MG63 (cell line): ENCODE measurements around the gene OPCML. TPM values are rescaled to one million over a fixed set of nuclear protein-coding genes. Genes with fewer than 3 reads are reported as not detected.

ENCODE experiments used
- DNase-seq: peaks from one replicate; pipeline ENCODE4 v3.0.0-alpha.2; 2020
- H3K27me3 ChIP-seq: fragments of 250-450 bp; sonication (Bioruptor Pico); 2 replicates; pipeline ENCODE4 v1.5.1; 2020; ENCODE audit warnings: mild to moderate bottlenecking, moderate library complexity
- H3K36me3 ChIP-seq: fragments of 250-450 bp; sonication (Bioruptor Pico); 2 replicates; pipeline ENCODE4 v1.5.1; 2020; ENCODE audit warnings: mild to moderate bottlenecking, moderate library complexity
- H3K4me3 ChIP-seq: fragments of 250-450 bp; sonication (Bioruptor Pico); 2 replicates; pipeline ENCODE4 v1.5.1; 2020; ENCODE audit warnings: mild to moderate bottlenecking, moderate library complexity
- H3K9me3 ChIP-seq: fragments of 250-450 bp; sonication (Bioruptor Pico); 2 replicates; pipeline ENCODE4 v1.5.1; 2020; ENCODE audit warnings: mild to moderate bottlenecking, moderate library complexity
- total RNA-seq: library from RNA; depleted of rRNA; stranded (reverse); fragments of >200 nt; shearing (Covaris generic); gene quantifications from 2 replicates; pipeline ENCODE4 v1.2.3, GENCODE V29; 2014; ENCODE audit warnings: low replicate concordance

OPCML gene
- total RNA-seq, 1 experiment from 2014 or later: not detected

- Histone ChIP-seq H3K9me3 (no peaks in the 10 kb centered on the region), H3K36me3 (no peaks in the 10 kb centered on the region)
- no peak for DNase-seq
Observed at GRCh38 chr11:133181667-133182066, 350.6 kb downstream of the OPCML start.

GRCh38 chr11:133181066-133181465 is 351.2 kb downstream of the OPCML start:
- no peak for DNase-seq
- H3K36me3 ChIP-seq: no peaks in the 10 kb centered on the region
- no peaks in the 10 kb centered on the region for H3K9me3 ChIP-seq
- H3K4me3 ChIP-seq: no peak overlapping the region
- no peaks in the 10 kb centered on the region for H3K27me3 ChIP-seq

More at GRCh38 chr11:133181667-133182066, 350.6 kb downstream of the OPCML start:
- H3K4me3 ChIP-seq: no peak overlapping the region
- H3K27me3 ChIP-seq: no peaks in the 10 kb centered on the region

- DNase-seq: no peak
- H3K27me3 ChIP-seq: no peaks in the 10 kb centered on the region
- H3K4me3 ChIP-seq: no peak overlapping the region
- H3K36me3 ChIP-seq: no peaks in the 10 kb centered on the region
- no peaks in the 10 kb centered on the region for H3K9me3 ChIP-seq
Observed at GRCh38 chr11:133180201-133180600, 352.1 kb downstream of the OPCML start.

GRCh38 chr11:133176748-133177147 is 355.6 kb downstream of the OPCML start:
- Histone ChIP-seq H3K9me3 (no peaks in the 10 kb centered on the region), H3K36me3 (no peaks in the 10 kb centered on the region), H3K27me3 (no peaks in the 10 kb centered on the region), H3K4me3 (no peak overlapping the region)
- no peak for DNase-seq

GRCh38 chr11:133175103-133175502 is 357.2 kb downstream of the OPCML start:
- no peaks in the 10 kb centered on the region for H3K36me3 ChIP-seq
- no peaks in the 10 kb centered on the region for H3K9me3 ChIP-seq
- H3K27me3 ChIP-seq: no peaks in the 10 kb centered on the region
- H3K4me3 ChIP-seq: no peak overlapping the region
- no peak for DNase-seq

- Histone ChIP-seq H3K27me3 (no peaks in the 10 kb centered on the region), H3K36me3 (no peaks in the 10 kb centered on the region), H3K9me3 (no peaks in the 10 kb centered on the region), H3K4me3 (no peak overlapping the region)
- no peak for DNase-seq
Observed at GRCh38 chr11:133173810-133174412, 358.4 kb downstream of the OPCML start.

GRCh38 chr11:133172349-133172748 is 360.0 kb downstream of the OPCML start:
- Histone ChIP-seq H3K9me3 (no peaks in the 10 kb centered on the region), H3K27me3 (no peaks in the 10 kb centered on the region; the same call in 1 of the 2 replicates), H3K36me3 (no peaks in the 10 kb centered on the region), H3K4me3 (no peak overlapping the region)
- no peak for DNase-seq

GRCh38 chr11:133171374-133171773 is 360.9 kb downstream of the OPCML start:
- H3K27me3 ChIP-seq: no peaks in the 10 kb centered on the region; the same call in 1 of the 2 replicates
- H3K9me3 ChIP-seq: no peaks in the 10 kb centered on the region
- H3K36me3 ChIP-seq: no peaks in the 10 kb centered on the region
- no peak for DNase-seq
- H3K4me3 ChIP-seq: no peak overlapping the region

- no peaks in the 10 kb centered on the region for H3K9me3 ChIP-seq
- no peaks in the 10 kb centered on the region; the same call in 1 of the 2 replicates for H3K27me3 ChIP-seq
- no peaks in the 10 kb centered on the region for H3K36me3 ChIP-seq
- no peak overlapping the region for H3K4me3 ChIP-seq
- no peak for DNase-seq
Observed at GRCh38 chr11:133168016-133168415, 364.3 kb downstream of the OPCML start.

- Histone ChIP-seq H3K9me3 (no peaks in the 10 kb centered on the region), H3K36me3 (no peaks in the 10 kb centered on the region), H3K4me3 (no peak overlapping the region), H3K27me3 (no peaks in the 10 kb centered on the region; the same call in 1 of the 2 replicates)
- DNase-seq: no peak
Observed at GRCh38 chr11:133166662-133167061, 365.6 kb downstream of the OPCML start.

GRCh38 chr11:133164986-133165385 is 367.3 kb downstream of the OPCML start:
- Histone ChIP-seq H3K4me3 (no peak overlapping the region), H3K27me3 (no peaks in the 10 kb centered on the region; the same call in 1 of the 2 replicates)
- DNase-seq: no peak

GRCh38 chr11:133163463-133164419 is 368.6 kb downstream of the OPCML start:
- Histone ChIP-seq H3K36me3 (no peaks in the 10 kb centered on the region), H3K4me3 (no peak overlapping the region), H3K9me3 (no peaks in the 10 kb centered on the region), H3K27me3 (no peaks in the 10 kb centered on the region; the same call in 1 of the 2 replicates)
- no peak for DNase-seq

More at GRCh38 chr11:133164986-133165385, 367.3 kb downstream of the OPCML start:
- H3K36me3 ChIP-seq: no peaks in the 10 kb centered on the region
- no peaks in the 10 kb centered on the region for H3K9me3 ChIP-seq

- Histone ChIP-seq H3K4me3 (no peak overlapping the region), H3K9me3 (no peaks in the 10 kb centered on the region), H3K36me3 (no peaks in the 10 kb centered on the region), H3K27me3 (no peaks in the 10 kb centered on the region; the same call in 1 of the 2 replicates)
- no peak for DNase-seq
Observed at GRCh38 chr11:133162227-133162626, 370.1 kb downstream of the OPCML start.

GRCh38 chr11:133160754-133161153 is 371.5 kb downstream of the OPCML start:
- Histone ChIP-seq H3K36me3 (no peaks in the 10 kb centered on the region), H3K4me3 (no peak overlapping the region), H3K27me3 (no peaks in the 10 kb centered on the region; the same call in 1 of the 2 replicates), H3K9me3 (no peaks in the 10 kb centered on the region)
- no peak for DNase-seq

GRCh38 chr11:133156986-133157745 is 375.1 kb downstream of the OPCML start:
- DNase-seq: no peak
- H3K36me3 ChIP-seq: no peaks in the 10 kb centered on the region
- H3K9me3 ChIP-seq: no peaks in the 10 kb centered on the region
- peaks cover 4% of the 10 kb centered on the region for H3K27me3 ChIP-seq
- no peak overlapping the region for H3K4me3 ChIP-seq

GRCh38 chr11:133154781-133155180 is 377.5 kb downstream of the OPCML start:
- Histone ChIP-seq H3K36me3 (no peaks in the 10 kb centered on the region), H3K27me3 (peaks cover 10% of the 10 kb centered on the region), H3K4me3 (no peak overlapping the region), H3K9me3 (no peaks in the 10 kb centered on the region)
- no peak for DNase-seq

GRCh38 chr11:133154076-133154475 is 378.2 kb downstream of the OPCML start:
- Histone ChIP-seq H3K27me3 (peaks cover 10% of the 10 kb centered on the region), H3K4me3 (no peak overlapping the region), H3K36me3 (no peaks in the 10 kb centered on the region), H3K9me3 (no peaks in the 10 kb centered on the region)
- DNase-seq: no peak
